NCI-H69 (cell line): Measurements from ENCODE around the gene UBE2D4.
"Not testable (repeated sequence)": the region's sequence is repeated elsewhere in the genome, so short reads cannot be mapped to it uniquely, and the experiment has no call there.

Source experiments
- DNase-seq: peaks from one replicate; lab custom pipeline; 2025; lab: John Stamatoyannopoulos, UW

The UBE2D4 gene

GRCh38 chr7:43968172-43969040 lies 42.2 kb downstream of the UBE2D4 start:
- DNase-seq = not testable (repeated sequence)

- DNase-seq = not testable (repeated sequence)
These were observed 43.4 kb downstream of the UBE2D4 start for GRCh38 chr7:43969586-43969985.

- not testable (repeated sequence) for DNase-seq
These were observed 44.5 kb downstream of the UBE2D4 start for GRCh38 chr7:43970698-43971097.

- not testable (repeated sequence) for DNase-seq
These were observed 47.9 kb downstream of the UBE2D4 start for GRCh38 chr7:43974033-43974573.

GRCh38 chr7:43974725-43975482 lies 48.7 kb downstream of the UBE2D4 start:
- not testable (repeated sequence) for DNase-seq

GRCh38 chr7:43977525-43977924 lies 51.3 kb downstream of the UBE2D4 start:
- no peak for DNase-seq

GRCh38 chr7:43978102-43978501 lies 51.9 kb downstream of the UBE2D4 start:
- DNase-seq = not testable (repeated sequence)

GRCh38 chr7:43982848-43983247 lies 56.6 kb downstream of the UBE2D4 start:
- DNase-seq = not testable (repeated sequence)

- DNase-seq = peak; percentile 21
These were observed 57.5 kb downstream of the UBE2D4 start for GRCh38 chr7:43983736-43984135.

- peak; percentile 73 for DNase-seq
These were observed 59.9 kb downstream of the UBE2D4 start for GRCh38 chr7:43985904-43986864.

GRCh38 chr7:43987476-43987875 lies 61.2 kb downstream of the UBE2D4 start:
- DNase-seq = not testable (repeated sequence)

GRCh38 chr7:43990011-43990585 lies 63.9 kb downstream of the UBE2D4 start:
- not testable (repeated sequence) for DNase-seq

GRCh38 chr7:43990829-43991228 lies 64.6 kb downstream of the UBE2D4 start:
- peak; percentile 22 for DNase-seq

- DNase-seq = not testable (repeated sequence)
These were observed 66.7 kb downstream of the UBE2D4 start for GRCh38 chr7:43992896-43993295.

GRCh38 chr7:43994681-43995080 lies 68.4 kb downstream of the UBE2D4 start:
- DNase-seq = not testable (repeated sequence)

GRCh38 chr7:43997532-43997931 lies 71.3 kb downstream of the UBE2D4 start, which contains the start of gene SPDYE1:
TSS of gene SPDYE1 (plus strand) at chr7:43997897. CDS start at chr7:43999950, 2,053 bp downstream.
- DNase-seq = not testable (repeated sequence)
